NCI-H82 treated with DMSO at 0.1 percent for 48 hours (cell line): ENCODE data around the gene GALNT9.

Experiments
- DNase-seq: peaks from one replicate; lab custom pipeline; 2025; ENCODE audit not compliant: unreplicated experiment; lab: John Stamatoyannopoulos, UW

Gene GALNT9

DNA sequence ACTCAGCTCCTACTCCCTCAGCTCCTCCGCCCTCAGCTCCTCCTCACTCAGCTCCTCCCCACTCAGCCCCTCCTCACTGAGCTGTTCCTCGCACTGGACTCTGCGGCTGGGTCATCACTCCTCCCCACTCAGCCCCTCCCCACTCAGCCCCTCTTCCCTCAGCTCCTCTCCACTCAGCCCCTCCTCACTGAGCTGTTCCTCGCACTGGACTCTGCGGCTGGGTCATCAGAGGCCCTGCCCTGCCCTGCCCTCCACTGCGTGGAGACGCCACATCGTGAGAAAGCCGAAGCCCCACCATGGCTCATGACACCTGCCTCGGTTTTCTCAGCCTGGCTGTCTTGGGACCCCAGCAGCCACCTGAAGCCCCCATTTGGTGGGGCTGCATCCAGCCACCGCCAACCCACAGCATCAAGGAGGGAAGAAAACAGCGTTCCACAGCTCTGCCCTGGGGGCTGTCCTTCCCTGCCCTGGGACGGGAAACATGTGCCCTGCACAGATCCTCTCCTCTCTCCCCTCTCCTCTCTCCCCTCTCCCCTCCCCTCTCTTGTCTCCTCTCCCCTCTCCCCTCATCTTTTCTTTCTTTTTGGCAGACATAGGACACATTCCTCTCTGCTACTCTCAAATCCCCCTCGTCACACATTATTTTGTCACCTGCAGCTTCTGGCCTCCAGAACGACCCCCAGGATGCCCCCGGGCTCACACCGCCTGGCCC is 167.4 kb downstream of the GALNT9 start:
- DNase-seq: no peak

DNA sequence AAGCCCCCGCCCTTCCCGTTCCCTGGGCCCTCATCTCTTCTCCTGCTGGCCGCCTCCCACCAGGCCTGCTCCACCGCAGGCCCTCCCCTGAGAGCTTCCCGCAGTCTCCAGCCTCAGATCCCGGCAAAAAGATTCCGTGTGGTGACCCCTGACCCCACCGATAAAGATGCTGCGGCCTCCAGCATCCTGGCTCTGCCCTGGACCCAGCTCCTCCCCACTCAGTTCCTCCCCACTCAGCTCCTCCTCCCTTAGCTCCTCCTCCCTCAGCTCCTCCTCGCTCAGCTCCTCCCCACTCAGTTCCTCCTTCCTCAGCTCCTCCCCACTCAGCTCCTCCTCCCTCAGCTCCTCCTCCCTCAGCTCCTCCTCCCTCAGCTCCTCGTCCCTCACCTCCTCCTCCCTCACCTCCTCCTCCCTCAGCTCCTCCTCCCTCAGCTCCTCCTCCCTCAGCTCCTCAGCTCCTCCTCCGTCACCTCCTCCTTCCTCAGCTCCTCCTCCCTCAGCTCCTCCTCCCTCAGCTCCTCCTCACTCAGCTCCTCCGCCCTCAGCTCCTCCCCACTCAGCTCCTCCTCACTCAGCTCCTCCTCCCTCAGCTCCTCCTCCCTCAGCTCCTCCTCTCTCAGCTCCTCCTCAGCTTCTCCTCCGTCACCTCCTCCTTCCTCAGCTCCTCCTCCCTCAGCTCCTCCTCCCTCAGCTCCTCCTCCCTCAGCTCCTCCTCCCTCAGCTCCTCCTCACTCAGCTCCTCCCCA is 168.2 kb downstream of the GALNT9 start:
- DNase-seq: no peak

DNA sequence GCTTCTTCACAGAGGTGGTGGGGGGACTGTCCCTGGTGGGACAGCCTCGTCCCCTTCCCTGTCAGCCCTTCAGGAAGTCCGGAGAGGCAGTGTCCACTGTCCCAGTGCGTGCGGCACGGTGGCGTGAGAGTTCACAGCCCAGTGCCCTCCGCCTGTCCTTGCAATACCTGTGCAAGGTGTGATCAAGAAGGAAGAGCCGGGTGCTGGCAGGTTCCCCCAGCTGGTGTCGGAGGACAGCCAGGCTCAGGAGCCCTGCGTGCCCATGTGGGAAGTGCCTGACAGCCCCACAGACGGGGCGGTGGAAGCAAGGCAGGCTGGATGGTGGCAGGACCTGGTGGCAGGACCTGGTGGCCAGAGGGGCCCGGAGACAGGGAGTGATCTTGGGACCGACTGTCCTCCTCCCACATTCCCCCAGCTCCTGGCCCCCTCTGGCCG is 168.8 kb downstream of the GALNT9 start:
- no peak for DNase-seq

DNA sequence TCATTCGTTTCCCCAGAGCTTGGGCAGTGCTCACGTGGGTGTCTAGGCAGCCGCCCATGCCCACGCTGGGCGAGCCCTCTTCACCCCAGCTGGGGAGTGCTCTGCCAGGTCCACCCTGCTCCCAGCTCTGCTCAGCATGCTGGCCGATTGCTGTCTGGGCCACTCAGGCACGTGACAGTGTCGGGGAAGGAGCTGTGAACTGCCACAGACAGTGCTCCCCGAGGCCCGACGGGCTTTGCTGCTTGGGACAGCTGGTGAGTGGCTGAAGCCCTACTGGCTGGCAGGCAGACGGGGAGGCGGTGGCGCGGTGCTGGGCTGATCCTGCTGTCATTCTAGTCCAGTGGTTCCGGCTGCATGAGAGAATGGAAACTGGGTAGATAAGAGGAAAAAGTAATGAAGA is 169.4 kb downstream of the GALNT9 start:
- no peak for DNase-seq

DNA sequence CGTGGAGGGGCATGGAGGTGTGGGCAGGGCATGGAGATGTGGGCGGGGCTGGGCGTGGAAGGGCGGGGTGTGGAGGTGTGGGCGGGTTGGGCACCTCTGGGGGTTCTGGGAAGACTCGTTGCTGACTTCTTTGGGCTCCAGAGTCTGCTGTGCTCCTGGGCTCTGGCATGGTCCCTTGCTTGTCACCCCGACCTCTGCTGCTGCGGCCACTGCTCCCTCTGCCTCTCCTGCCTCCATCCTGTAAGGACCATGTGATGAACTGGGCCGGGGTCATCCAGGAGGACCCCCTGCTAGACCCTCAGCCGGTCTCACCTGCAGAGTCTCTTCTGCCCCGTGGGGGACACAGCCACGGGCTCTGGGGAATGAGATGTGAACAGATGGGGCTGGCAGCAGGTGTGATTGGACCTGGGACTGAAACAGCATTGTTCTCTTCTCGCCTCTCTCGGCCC is 169.8 kb downstream of the GALNT9 start:
- DNase-seq: no peak

DNA sequence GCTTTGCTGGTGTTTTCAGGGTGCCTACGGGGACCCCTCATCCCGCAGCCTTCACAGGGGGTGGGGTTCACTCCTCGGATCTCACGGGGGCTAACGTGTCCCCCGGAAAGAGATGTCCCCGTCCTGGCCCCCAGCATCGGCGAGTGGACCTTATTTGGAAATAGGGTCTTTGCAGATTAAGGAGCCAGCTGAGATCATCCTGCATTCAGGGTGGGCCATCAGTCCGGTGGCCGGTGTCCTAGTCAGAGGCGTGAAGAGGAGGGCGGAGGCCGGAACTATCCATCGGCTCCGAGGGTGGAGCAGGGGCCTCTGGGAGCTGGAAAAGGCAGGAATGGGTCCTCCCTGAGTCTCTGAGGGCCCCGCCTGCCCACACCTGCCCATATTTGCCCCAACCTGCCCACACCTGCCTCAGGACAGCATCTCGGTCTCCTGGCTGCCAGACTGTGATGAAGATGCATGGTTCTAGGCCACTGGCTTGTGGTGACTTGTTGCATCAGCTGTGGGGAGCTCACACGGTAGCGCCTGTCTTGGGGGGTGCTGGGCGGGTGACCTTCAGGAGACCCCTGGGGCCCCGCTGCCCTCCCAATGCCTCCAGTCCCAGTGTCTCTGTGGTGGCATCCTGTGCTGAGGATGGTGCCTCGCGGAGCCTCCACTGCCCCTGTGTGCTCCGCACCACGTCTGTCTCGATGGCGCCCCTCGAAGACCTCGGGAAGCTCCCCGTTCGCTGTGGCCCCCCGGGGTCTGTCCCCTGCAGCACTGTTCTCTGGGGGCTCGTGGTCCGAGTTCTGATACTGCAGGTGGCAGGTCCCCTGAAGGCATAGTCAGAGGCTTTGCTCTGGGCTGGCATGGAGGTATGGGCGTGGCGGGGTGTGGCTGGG is 170.5 kb downstream of the GALNT9 start:
- no peak for DNase-seq

DNA sequence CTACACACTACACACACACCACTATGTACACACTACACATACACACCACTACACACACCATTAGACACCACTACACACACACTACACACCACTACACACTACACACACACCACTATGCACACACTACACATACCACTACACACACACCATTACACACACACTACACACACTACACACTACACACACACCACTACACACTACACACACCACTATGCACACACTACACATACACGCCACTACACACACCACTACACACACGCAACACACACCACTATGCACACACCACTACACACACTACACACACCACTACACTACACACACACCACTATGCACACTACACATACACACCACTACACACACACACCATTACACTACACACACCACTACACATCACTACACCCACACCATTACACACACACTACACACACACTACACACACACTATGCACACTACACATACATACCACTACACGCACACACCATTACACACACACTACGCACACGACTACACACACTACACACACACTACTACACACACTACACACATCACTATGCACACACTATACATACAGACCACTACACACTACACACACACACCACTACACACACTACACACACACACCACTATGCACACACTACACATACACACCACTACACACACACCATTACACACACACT is 171.5 kb downstream of the GALNT9 start:
- no peak for DNase-seq

DNA sequence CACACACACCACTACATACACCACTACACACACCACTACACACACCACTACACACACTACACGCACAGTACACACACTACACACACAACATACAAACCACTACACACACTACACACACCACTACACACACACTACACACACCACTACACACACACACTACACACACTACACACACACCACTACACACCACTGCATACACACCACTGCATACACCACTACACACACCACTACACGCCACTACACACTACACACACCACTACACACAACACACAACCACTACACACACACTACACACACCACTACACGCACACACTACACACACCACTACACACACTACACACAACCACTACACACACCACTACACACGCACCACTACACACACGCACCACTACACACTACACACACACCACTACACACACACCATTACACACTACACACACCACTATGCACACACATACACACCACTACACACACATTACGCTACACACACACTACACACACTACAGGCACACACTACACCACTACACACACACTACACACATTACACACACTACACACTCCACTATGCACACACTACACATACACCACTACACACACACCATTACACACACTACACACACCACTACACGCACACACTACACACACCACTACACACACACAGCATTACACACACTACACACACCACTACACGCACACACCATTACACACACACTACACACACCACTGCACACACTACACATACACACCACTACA is 172.6 kb downstream of the GALNT9 start:
- no peak for DNase-seq

DNA sequence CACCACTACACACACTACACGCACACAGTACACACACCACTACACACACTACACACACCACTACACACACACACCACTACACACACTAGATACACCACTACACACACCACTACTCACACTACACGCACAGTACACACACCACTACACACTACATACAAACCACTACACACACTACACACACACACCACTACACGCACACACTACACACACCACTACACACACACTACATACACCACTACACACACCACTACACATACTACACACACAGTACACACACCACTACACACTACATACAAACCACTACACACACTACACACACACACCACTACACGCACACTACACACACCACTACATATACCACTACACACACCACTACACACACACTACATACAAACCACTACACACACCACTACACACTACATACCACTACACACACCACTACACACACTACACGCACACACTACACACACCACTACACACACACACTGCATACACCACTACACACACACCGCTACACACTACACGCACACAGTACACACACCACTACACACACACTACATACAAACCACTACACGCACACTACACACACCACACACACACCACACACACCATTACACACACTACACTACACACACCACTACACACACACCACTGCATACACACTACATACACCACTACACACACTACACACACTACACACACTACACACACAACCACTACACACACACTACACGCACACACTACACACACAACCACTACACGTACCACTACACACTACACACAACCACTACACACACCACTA is 173.4 kb downstream of the GALNT9 start:
- no peak for DNase-seq

DNA sequence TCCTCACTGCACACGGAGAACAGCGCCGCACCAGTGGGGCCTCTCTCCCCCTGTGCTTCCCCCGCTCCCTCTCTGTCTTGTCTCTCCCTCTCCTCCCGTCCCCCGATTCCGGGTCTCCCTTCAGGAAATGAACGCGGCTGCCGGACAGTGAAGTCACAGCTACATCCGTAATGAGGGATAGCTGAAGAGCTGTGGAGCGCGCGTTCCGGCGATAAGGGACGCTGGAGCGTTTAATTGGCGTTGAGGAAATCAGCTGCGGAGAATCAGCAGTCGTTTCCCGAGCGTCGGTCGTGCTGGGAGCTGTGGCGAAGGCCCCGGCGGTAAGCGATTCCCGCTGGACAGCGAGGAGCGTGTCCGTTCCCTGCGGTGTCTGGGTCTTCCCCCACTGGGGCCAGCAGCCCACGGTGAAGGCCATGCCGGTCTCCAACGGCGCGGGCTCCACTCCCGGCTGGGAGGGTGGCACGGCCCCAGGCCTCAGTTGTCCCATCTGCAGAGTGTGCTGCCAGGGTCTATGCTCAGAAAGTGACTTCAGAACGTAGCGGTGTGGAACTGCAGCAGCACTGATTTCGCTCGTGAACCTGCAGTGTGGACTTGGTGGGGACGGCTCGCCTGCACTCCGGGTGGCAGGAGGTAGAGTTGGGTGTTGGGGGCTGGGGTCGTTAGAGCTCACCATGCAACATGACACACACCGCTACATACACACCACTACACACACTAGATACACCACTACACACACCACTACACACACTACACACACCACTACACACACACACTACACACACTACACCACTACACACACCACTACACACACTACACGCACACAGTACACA is 174.2 kb downstream of the GALNT9 start:
- DNase-seq: no peak

DNA sequence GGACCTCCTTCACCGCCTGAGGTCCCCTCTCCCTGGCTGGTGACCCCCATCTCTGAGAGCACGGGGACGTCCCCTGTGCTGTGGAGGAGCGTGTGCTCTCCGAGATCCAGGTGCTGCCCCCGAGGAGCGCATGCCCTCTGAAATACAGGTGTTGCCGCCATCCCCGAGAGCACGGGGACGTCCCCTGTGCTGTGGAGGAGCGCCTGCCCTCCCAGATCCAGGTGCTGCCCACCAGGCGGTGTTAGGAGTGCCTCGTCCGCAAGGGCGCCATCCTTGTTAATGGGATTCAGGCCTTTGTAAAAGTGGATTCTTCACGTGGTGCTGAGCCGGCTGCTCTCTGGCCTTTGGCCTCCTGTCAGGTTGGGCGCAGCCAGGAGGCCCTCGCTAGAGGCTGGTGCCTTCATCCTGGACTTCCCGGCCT is 175.0 kb downstream of the GALNT9 start:
- no peak for DNase-seq

DNA sequence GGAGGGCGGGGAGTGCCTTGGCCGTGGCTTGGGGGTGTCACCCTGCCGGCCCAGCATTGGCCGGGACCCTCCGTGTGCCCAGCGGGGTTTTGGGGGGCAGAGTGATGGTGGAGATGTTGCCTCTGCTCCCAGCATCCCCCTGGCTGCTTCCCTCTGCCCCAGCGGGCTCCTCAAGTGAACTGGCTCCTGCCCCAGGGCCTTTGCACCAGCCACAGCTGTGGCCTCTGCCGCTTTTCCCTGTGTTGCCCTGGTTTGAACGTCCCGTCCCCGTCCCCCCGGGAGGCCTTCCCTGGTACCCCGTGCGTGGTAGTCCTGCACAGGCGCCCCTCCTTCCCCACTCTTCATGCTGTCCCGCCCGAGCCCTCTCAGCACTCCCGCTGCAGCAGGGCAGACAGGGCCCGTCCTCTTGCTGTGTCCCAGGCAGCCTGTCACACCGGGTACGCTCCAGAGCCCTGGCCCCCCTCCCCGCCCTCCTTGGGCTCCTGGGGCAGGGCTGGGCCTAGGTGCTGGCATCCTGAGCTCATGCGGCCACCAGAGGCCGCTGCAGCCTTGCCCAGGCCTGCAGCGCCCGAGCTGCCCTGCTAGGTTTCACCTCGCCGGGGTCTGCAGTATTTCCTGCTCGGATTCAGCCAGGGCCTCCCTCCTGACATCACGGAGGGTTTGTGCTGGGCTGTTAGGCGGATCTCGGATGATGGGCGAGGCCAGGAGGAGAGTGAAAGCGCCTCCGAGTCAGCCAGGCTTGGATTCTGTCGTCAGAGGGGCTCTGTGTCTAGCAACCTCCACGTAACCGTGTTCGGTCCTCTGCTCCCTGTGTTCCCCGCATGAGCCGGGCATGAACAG is 175.7 kb downstream of the GALNT9 start:
- DNase-seq: peak; percentile 31

DNA sequence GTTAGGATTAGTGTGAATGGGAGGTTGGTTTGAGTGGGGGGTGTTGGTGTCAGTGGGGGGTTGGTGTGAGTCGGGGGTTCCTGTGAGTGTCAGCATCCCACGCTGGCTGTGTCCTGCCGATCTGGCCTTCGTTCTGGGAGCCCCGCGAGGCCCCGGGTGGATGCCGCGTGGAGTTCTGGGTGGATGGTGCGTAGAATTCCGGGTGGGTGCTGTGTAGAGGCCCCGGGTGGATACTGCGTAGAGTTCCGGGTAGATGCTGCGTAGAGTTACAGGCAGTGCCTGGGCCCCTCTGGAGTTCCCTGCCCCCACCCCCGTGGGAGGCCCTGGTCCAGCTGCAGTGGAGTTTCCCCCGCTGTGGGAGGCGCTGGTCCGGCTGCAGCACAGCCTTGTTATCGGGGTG is 176.4 kb downstream of the GALNT9 start:
- DNase-seq: no peak

DNA sequence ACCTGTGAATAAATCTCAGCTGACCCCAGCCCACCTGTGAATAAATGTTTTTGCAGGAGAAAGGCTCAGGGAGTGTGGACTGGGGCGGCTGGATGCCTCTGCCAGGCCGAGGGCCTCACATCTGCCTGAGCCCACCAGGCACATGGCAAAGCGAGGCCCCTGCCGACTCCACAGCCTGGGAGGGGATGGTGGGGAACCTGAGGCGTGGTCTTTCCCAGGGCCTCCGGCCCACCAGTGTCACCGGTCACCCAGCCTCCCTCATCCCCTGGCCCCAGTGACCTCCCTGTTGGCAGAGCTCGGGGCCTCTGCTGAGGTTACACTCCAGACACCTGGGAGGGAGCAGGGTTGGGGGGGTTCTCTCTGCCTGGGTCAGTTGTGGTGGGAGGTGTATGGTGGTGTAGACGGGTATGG is 177.0 kb downstream of the GALNT9 start:
- DNase-seq: no peak

DNA sequence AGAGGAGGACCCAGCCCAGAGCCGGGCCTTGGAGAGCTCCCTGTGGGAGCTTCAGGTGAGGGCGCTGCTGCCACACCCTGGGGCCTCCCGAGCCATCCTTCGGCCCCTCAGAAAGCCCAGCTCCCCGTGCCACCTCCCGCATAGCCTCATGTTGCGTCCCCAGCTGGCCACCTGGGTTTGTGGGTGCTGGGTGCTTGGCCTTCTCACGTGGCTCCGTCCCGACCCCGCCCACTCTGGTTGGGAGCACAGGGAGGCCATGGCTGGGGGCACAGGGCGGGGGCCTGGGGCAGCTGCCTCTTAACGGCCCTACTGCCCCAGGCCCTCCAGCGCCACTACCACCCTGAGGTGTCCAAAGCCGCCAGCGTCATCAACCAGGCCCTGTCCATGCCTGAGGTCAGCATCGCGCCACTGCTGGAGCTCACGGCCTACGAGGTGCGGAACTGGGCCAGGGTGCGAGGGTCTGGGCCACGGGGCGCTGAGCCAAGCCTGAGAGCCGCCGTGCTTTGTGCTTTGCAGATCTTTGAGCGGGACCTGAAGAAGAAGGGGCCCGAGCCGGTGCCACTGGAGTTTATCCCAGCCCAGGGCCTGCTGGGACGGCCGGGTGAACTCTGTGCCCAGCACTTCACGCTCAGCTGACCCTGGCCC is 177.5 kb downstream of the GALNT9 start:
- no peak for DNase-seq

DNA sequence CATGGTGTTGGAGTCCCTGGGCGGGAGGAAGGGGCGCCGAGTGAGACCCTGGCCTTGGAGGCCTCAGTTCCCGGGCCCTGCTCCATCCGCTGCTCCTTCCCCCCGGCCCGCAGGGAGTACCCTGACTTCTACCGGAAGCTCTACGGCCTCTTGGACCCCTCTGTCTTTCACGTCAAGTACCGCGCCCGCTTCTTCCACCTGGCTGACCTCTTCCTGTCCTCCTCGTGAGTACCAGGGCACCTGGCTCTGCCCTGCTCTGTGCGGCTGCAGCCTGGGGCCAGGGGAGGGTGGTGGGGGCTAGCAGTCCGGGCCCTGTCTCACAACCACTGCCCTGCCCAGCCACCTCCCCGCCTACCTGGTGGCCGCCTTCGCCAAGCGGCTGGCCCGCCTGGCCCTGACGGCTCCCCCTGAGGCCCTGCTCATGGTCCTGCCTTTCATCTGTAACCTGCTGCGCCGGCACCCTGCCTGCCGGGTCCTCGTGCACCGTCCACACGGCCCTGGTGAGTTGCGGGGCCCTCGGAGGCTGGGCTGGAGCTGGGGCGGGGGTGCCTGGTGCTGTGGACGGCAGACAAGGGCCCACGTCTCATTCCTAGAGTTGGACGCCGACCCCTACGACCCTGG is 178.1 kb downstream of the GALNT9 start:
- DNase-seq: no peak

DNA sequence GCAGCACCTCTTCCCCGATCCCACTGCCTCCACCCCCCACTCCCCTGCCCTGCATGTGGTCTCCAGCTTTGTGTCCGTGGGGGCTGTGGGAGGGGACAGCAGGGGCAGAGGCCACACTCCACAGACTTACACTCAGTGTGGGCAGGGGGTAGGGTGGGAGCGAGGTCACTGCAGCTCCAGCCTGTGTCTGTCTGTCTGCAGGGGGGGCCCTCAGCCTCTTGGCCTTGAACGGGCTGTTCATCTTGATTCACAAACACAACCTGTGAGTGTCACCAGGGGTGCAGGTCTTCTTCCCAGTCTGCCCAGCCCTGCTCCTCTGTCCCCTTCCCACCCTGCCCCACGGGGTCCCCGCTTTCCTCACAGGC is 178.6 kb downstream of the GALNT9 start:
- DNase-seq: no peak
